Tibial nerve (tissue), 4 donors: ENCODE data around the gene FTCD.

Source experiments
- EP300 ChIP-seq, 2 donors: sonication (generic); formaldehyde crosslinking; IDR thresholded peaks; one replicate each; pipeline ENCODE4 v1.6.1; 2017; ENCODE audit warnings: antibody characterized with exemption in 2 of 2, mild to moderate bottlenecking in 1 of 2
- POLR2A ChIP-seq, 2 donors: fragments of 450-650 bp; IDR thresholded peaks; one replicate each; pipeline ENCODE4 v1.6.1; 2017; ENCODE audit warnings: antibody characterized with exemption in 2 of 2, mild to moderate bottlenecking in 2 of 2, moderate library complexity in 2 of 2
- TF ChIP-seq, protein P1 (sequence below), 5 experiments: fragments of 200-600 bp in 3 of 5; fragments of 450-650 bp in 2 of 5; sonication (generic) in 3 of 5; IDR thresholded peaks; one replicate each; pipeline ENCODE4 v1.5.1; 2016 to 2019; ENCODE audit warnings: antibody characterized with exemption in 5 of 5, mild to moderate bottlenecking in 3 of 5, moderate library complexity in 2 of 5

DNA sequence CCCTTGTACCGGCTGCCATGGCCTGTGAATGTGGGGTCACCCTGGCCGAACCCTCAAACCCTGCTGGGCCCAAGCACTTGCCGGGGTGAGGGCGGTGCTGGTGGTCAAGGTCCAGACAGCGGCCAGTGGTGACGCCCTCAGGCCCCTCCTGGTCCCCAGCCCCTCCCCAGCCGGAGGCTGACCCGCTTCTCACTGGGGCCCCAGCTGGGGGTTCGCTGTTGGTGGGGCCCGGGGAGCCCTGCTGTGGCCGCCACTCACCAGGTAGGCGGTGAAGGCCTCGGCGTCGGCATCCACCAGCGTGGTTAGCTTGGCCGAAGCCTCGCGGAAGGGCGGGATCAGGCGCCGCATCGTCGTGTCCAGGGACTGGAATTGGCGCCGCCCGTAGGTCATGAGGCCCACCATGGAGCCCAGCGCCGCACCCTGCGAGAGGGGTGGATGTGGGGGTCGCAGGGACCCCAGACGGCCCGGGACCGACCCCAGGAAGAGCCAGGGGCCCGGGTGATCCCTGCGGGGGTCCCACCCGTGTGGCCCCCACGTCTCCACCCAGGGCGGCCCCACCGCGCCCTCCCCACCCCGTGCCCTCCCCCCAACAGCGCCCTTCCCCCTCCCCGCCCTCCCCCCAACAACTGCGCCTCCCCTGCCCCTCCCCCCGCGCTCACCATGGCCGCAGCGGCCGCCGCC lies 10.1 kb downstream of the FTCD start:
- no peak for TF ChIP-seq EP300 (IDR thresholded peaks at IDR 0.05)
- TF ChIP-seq, protein P1, sequence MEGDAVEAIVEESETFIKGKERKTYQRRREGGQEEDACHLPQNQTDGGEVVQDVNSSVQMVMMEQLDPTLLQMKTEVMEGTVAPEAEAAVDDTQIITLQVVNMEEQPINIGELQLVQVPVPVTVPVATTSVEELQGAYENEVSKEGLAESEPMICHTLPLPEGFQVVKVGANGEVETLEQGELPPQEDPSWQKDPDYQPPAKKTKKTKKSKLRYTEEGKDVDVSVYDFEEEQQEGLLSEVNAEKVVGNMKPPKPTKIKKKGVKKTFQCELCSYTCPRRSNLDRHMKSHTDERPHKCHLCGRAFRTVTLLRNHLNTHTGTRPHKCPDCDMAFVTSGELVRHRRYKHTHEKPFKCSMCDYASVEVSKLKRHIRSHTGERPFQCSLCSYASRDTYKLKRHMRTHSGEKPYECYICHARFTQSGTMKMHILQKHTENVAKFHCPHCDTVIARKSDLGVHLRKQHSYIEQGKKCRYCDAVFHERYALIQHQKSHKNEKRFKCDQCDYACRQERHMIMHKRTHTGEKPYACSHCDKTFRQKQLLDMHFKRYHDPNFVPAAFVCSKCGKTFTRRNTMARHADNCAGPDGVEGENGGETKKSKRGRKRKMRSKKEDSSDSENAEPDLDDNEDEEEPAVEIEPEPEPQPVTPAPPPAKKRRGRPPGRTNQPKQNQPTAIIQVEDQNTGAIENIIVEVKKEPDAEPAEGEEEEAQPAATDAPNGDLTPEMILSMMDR (IDR thresholded peaks at IDR 0.05): no peak
- no peak for TF ChIP-seq POLR2A (IDR thresholded peaks at IDR 0.05)
